HG03469 (cell line): Measurements from ENCODE around the gene ADO.
A peak's percentile ranks its signal among the peaks of the same experiment; 100 is the strongest.
"Not testable (repeated sequence)": the region's sequence is repeated elsewhere in the genome, so short reads cannot be mapped to it uniquely, and the experiment has no call there.

Experiments
- ATAC-seq: cut with Tn5 transposase; IDR thresholded peaks from one replicate; pipeline ENCODE4 v1.9.1; 2021; ENCODE audit warnings: mild to moderate bottlenecking, moderate library complexity, moderate number of reproducible peaks; ENCODE audit not compliant: unreplicated experiment

ADO gene

GRCh38 chr10:62804356-62805230 is at the start of gene ADO:
Gene ADO, plus strand, starts transcription at chr10:62804720. Its CDS starts 340 bp downstream, at chr10:62805060.
- ATAC-seq: peak; percentile 74

- no peak for ATAC-seq
Measured at GRCh38 chr10:62754963-62755362, 49.6 kb upstream of the ADO start.

GRCh38 chr10:62755662-62756653 is 48.6 kb upstream of the ADO start:
- no peak for ATAC-seq

GRCh38 chr10:62759599-62760175 is 44.8 kb upstream of the ADO start:
- ATAC-seq: no peak

- ATAC-seq: no peak
Measured at GRCh38 chr10:62760401-62760800, 44.1 kb upstream of the ADO start.

- ATAC-seq: no peak
Measured at GRCh38 chr10:62761115-62761514, 43.4 kb upstream of the ADO start.

GRCh38 chr10:62763155-62763554 is 41.4 kb upstream of the ADO start:
- no peak for ATAC-seq

- ATAC-seq: no peak
Measured at GRCh38 chr10:62764011-62764410, 40.5 kb upstream of the ADO start.

GRCh38 chr10:62765726-62766125 is 38.8 kb upstream of the ADO start:
- no peak for ATAC-seq

GRCh38 chr10:62766386-62766785 is 38.1 kb upstream of the ADO start:
- ATAC-seq: no peak

GRCh38 chr10:62769574-62770242 is 34.8 kb upstream of the ADO start:
- no peak for ATAC-seq

- ATAC-seq: no peak
Measured at GRCh38 chr10:62772186-62772974, 32.1 kb upstream of the ADO start.

GRCh38 chr10:62778125-62778524 is 26.4 kb upstream of the ADO start:
- peak; percentile 35 for ATAC-seq

- ATAC-seq: peak; percentile 75
Measured at GRCh38 chr10:62779487-62780248, 24.9 kb upstream of the ADO start.

GRCh38 chr10:62784537-62784936 is 20.0 kb upstream of the ADO start:
- not testable (repeated sequence) for ATAC-seq

GRCh38 chr10:62788285-62788684 is 16.2 kb upstream of the ADO start:
- ATAC-seq: not testable (repeated sequence)

- no peak for ATAC-seq
Measured at GRCh38 chr10:62788861-62789467, 15.6 kb upstream of the ADO start.

GRCh38 chr10:62790019-62790555 is 14.4 kb upstream of the ADO start:
- no peak for ATAC-seq
